AG04450 (cell line): ENCODE measurements around the gene MAPKAP1. TPM values are rescaled to one million over a fixed set of nuclear protein-coding genes. Genes with fewer than 3 reads are reported as not detected.

Experiments used
- CTCF ChIA-PET: fragments of 300-600, 350-600 bp; formaldehyde crosslinking; extraction: SDS; loops from one replicate; lab custom pipeline; 2022; ENCODE audit warnings: antibody characterized with exemption, inconsistent platforms; lab: Charles Lee
- POLR2A ChIA-PET: fragments of 350-600 bp; formaldehyde crosslinking; extraction: SDS; loops from one replicate; lab custom pipeline; 2021; ENCODE audit warnings: antibody characterized with exemption, inconsistent platforms; lab: Yijun Ruan, JAX
- DNase-seq: peaks from one replicate; pipeline ENCODE4 v3.0.0-alpha.2; 2011; ENCODE audit warnings: low read depth, low spot score
- H3K27ac ChIP-seq: one replicate; pipeline ENCODE4 v1.5.1; 2012; ENCODE audit warnings: low read depth, low read length, control low read depth
- H3K27me3 ChIP-seq: one replicate; pipeline ENCODE4 v1.6.0; 2012; ENCODE audit warnings: low read length; ENCODE audit not compliant: control insufficient read depth, insufficient read depth
- H3K4me3 ChIP-seq: 2 replicates; pipeline ENCODE4 v1.5.1; 2011; ENCODE audit warnings: mild to moderate bottlenecking, low read depth, low read length, control low read depth
- H3K9me3 ChIP-seq: 2 replicates; pipeline ENCODE4 v1.5.1; 2012; ENCODE audit warnings: low read length; ENCODE audit not compliant: control insufficient read depth, insufficient read depth
- CTCF ChIP-seq: IDR thresholded peaks from 2 replicates; pipeline ENCODE4 v1.5.1; 2011; ENCODE audit warnings: low read depth, low read length, control low read depth, inconsistent platforms
- polyA plus RNA-seq: library from polyadenylated mRNA; depleted of rRNA; stranded (reverse); fragments of >200 nt; gene quantifications from 2 replicates; pipeline ENCODE4 v1.2.3, GENCODE V29; 2011

Gene MAPKAP1
- polyA plus RNA-seq, 1 experiment, result 140 TPM

GRCh38 chr9:125747765-125748445 is 40.9 kb upstream of the MAPKAP1 start:
- TF ChIP-seq CTCF, result no peak
- ChIA-PET CTCF (no interaction called here), POLR2A (no interaction called here)
- Histone ChIP-seq H3K27ac (no peak overlapping the region), H3K4me3 (peak overlapping the region; percentile 91), H3K27me3 (no peaks in the 10 kb centered on the region), H3K9me3 (no peaks in the 10 kb centered on the region; the same call in 1 of the 2 replicates)
- DNase-seq, result no peak

DNA sequence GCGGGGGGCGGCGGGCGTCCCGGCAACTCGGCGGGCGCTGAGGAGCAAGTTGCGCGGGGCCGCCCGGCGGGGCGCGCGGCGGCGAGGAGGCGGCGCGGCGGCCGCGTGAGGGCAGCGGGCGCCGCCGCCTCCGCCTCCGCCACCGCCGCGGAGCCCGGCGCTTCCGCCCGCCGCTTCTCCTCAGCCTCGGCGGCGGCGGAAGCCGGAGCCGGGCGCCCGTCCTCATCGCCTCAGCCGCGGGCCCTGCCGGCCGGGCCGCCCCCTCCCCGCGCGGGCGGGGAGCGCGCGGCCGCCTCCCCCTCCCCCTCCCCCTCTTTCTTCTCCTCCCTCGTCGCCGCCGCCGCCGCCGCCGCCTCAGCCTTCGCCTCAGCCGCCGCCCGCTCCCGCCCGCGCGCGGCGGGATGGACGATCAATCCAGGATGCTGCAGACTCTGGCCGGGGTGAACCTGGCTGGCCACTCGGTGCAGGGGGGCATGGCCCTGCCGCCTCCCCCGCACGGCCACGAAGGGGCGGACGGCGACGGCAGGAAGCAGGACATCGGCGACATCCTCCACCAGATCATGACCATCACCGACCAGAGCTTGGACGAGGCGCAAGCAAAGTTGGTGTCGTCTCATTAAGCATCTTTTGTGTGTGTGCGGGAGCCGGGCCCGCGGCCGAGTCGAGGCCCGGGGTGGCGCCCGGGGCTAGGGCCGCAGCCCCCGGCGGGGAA is 40.2 kb upstream of the MAPKAP1 start, which contains the start of gene PBX3:
TSS of gene PBX3 (plus strand) at position 321 of the 712 bp plus-strand sequence.
- Histone ChIP-seq H3K27me3 (no peaks in the 10 kb centered on the region), H3K9me3 (no peaks in the 10 kb centered on the region; the same call in 1 of the 2 replicates), H3K4me3 (peak within 1 kb of the TSS; percentile 91), H3K27ac (peak within 1 kb of the TSS; percentile 47)
- DNase-seq, result no peak
- ChIA-PET CTCF (no interaction called here), POLR2A (no interaction called here)
- TF ChIP-seq CTCF, result no peak

DNA sequence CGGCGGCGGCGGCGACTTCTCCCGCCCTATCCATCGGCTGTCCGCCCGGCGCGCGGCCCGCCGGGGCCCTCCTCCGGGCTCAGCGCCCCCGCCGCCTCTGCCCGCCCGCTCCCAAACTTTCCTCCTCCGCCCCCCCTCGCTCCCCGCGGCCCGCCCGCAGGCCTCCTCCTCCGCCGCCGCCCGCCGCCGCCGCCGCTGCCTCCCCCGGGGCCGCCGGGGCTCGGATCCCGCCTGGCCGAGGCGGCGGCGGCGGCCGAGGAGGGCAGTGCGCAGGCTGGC is 39.7 kb upstream of the MAPKAP1 start:
- H3K27ac ChIP-seq, result no peak overlapping the region
- H3K4me3 ChIP-seq, result peak overlapping the region; percentile 74
- H3K27me3 ChIP-seq, result no peaks in the 10 kb centered on the region
- ChIA-PET POLR2A (no interaction called here), CTCF (interaction anchor here (2.3 kb wide), 1 partner anchor 188 kb away, joined by 20 read pairs; no protein-coding TSS in a partner anchor)
- no peaks in the 10 kb centered on the region; the same call in 1 of the 2 replicates for H3K9me3 ChIP-seq
- no peak for TF ChIP-seq CTCF
- no peak for DNase-seq

- peak overlapping the region; percentile 74 for H3K4me3 ChIP-seq
- peak overlapping the region; percentile 47 for H3K27ac ChIP-seq
- no peak for TF ChIP-seq CTCF
- peak; percentile 68 for DNase-seq
- ChIA-PET CTCF (interaction anchor here (0.7 to 2.3 kb wide), 2 partner anchors 188 to 338 kb away, joined by 3 to 20 read pairs; no protein-coding TSS in a partner anchor), POLR2A (interaction anchor here (0.8 kb wide), 1 partner anchor 39 kb away, joined by 7 read pairs; the partner anchor contains the start of gene MAPKAP1)
- no peaks in the 10 kb centered on the region; the same call in 1 of the 2 replicates for H3K9me3 ChIP-seq
- H3K27me3 ChIP-seq, result no peaks in the 10 kb centered on the region
Measured at GRCh38 chr9:125746017-125746773, 39.2 kb upstream of the MAPKAP1 start.
